ENCODE measurements around the gene KSR2.

Gene KSR2

GRCh38 chr12:117525766-117526165 is 443.0 kb downstream of the KSR2 start:
- H3K4me3 ChIP-seq (ENCODE audit: low read depth, low read length): no peak overlapping the region
- in situ Hi-C loops (cut with HindIII; ENCODE audit: low sequenced_read_pairs): no loop called here
- TF ChIP-seq CTCF (IDR thresholded peaks at IDR 0.05; ENCODE audit: low read depth, low read length): no peak
- DNase-seq (ENCODE audit: low read depth, low spot score): no peak

DNA sequence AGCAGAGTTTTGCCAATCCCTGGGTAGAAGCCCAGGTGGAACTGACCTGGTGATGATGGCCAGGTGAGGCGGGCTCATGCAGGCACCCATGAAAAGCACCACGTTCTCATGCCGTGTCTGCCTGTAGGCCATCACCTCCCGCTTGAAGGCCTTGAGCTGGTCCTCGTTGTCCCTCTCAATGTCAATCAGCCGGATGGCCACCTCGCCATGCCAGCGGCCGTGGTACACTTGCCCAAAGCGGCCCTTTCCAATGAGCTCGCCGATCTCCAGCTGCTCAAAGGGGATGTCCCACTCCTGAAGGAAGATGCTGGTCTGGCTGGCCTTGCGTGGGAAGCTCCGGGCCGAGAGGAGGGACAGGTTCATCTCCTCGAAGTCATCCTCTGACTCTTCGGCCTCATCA is 444.0 kb downstream of the KSR2 start:
- DNase-seq (ENCODE audit: low read depth, low spot score): no peak
- in situ Hi-C loops (cut with HindIII; ENCODE audit: low sequenced_read_pairs): no loop called here
- no peak overlapping the region for H3K4me3 ChIP-seq (ENCODE audit: low read depth, low read length)
- TF ChIP-seq CTCF (IDR thresholded peaks at IDR 0.05; ENCODE audit: low read depth, low read length): no peak

DNA sequence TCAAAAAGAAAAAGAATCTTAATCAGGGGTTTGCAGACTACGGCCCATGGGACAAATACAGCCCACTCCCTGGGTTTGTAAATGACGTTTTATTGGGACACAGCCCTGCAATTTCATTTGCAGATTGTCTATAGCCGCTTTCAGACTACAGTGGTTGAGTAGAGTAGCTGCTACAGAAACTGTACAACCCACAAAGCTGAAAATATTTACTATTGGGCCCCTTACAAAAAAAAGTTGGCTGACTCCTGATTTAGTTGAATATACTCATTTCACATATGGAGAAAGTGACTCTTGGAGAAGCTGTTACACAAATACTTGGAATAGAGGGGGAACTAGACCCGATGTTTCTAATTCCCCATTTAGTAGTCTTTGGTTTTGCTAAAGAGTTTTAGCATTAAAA is 444.8 kb downstream of the KSR2 start:
- in situ Hi-C loops (cut with HindIII; ENCODE audit: low sequenced_read_pairs): no loop called here
- H3K4me3 ChIP-seq (ENCODE audit: low read depth, low read length): no peak overlapping the region
- TF ChIP-seq CTCF (IDR thresholded peaks at IDR 0.05; ENCODE audit: low read depth, low read length): no peak
- no peak for DNase-seq (ENCODE audit: low read depth, low spot score)

DNA sequence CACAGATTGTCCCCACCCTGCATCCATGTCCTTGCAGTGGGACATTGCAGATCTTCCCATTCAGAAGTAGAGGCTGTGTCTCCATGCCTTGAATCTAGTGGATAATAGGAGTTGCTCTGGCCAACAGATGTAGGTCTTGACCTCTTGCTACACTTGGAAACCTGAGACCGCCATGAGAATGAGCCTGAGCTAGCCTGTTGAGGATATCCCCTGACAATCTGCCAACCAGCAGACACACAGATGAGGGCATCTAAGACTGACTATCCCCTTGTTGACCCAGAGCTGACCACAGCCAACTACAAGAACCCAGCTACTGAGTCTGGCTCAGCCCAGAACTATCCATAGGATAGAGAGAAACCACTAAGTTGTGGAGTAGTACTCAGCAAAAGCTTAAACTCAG is 446.2 kb downstream of the KSR2 start:
- in situ Hi-C loops (cut with HindIII; ENCODE audit: low sequenced_read_pairs): no loop called here
- no peak for TF ChIP-seq CTCF (IDR thresholded peaks at IDR 0.05; ENCODE audit: low read depth, low read length)

DNA sequence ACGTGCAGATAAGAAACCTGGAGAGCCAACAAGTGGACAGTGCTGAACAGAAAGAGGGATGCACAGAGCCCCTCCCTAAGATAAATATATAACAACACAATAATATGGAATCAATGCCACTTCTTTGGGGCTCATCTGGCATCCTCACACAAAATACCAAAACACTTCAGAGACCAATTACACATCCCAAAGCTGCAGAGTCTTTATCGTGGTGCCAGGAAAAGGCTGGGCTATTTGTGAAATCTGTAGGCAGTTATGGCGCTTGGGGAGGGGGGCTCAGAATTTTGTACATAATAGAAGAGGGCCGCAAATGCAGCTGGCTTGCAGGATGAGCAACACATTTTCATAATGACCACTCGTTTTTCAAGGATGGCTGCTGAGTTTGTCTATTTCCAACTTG is 446.9 kb downstream of the KSR2 start:
- in situ Hi-C loops (cut with HindIII; ENCODE audit: low sequenced_read_pairs): no loop called here
- no peak for DNase-seq (ENCODE audit: low read depth, low spot score)
- no peak for TF ChIP-seq CTCF (IDR thresholded peaks at IDR 0.05; ENCODE audit: low read depth, low read length)
- H3K4me3 ChIP-seq (ENCODE audit: low read depth, low read length): no peak overlapping the region

More for the DNA sequence above, 446.2 kb downstream of the KSR2 start:
- no peak for DNase-seq (ENCODE audit: low read depth, low spot score)
- H3K4me3 ChIP-seq (ENCODE audit: low read depth, low read length): no peak overlapping the region

DNA sequence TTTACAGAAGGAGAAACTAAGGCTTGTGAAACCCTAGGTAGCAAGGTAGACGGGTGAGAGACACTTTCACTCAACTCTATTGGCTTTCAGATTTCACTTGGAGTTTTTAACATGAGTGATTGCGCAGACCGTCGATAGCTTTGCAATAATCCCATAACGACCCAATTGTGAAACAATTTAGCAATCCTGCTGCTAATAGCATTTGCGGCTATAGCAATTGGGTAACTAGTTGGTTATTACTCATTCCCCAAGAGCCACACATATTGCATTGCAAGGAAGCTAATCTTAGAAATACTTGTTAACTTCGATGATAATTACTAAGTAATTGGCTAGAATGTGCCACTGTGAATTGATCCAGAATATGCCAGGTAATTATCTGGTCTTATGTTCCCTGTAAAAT is 447.4 kb downstream of the KSR2 start:
- no peak overlapping the region for H3K4me3 ChIP-seq (ENCODE audit: low read depth, low read length)
- in situ Hi-C loops (cut with HindIII; ENCODE audit: low sequenced_read_pairs): no loop called here

More for the DNA sequence above, 447.4 kb downstream of the KSR2 start:
- no peak for TF ChIP-seq CTCF (IDR thresholded peaks at IDR 0.05; ENCODE audit: low read depth, low read length)
- no peak for DNase-seq (ENCODE audit: low read depth, low spot score)

Data from astrocyte of the spinal cord (primary cell).